Fibroblast of the aortic adventitia (primary cell): ENCODE results near the gene CLEC9A. TPM values are rescaled to one million over a fixed set of nuclear protein-coding genes. Genes with fewer than 3 reads are reported as not detected.
A peak's percentile ranks its signal among the peaks of the same experiment; 100 is the strongest.

Experiments
- DNase-seq: peaks from one replicate; pipeline ENCODE4 v3.0.0-alpha.2; 2010; ENCODE audit warnings: low read depth
- H3K4me3 ChIP-seq: 2 replicates; pipeline ENCODE4 v1.5.1; 2011; ENCODE audit warnings: low read depth, mild to moderate bottlenecking, control low read depth, low read length, moderate library complexity
- CTCF ChIP-seq: IDR thresholded peaks from 2 replicates; pipeline ENCODE4 v1.5.1; 2011; ENCODE audit warnings: mild to moderate bottlenecking, low read length, control low read depth, inconsistent platforms; ENCODE audit not compliant: insufficient read depth
- total RNA-seq: library from RNA; depleted of rRNA; stranded (reverse); fragments of >200 nt; gene quantifications from 2 replicates; pipeline ENCODE4 v1.2.3, GENCODE V29; 2012; ENCODE audit warnings: low replicate concordance

CLEC9A gene
- not detected in 2 replicates for total RNA-seq

DNA sequence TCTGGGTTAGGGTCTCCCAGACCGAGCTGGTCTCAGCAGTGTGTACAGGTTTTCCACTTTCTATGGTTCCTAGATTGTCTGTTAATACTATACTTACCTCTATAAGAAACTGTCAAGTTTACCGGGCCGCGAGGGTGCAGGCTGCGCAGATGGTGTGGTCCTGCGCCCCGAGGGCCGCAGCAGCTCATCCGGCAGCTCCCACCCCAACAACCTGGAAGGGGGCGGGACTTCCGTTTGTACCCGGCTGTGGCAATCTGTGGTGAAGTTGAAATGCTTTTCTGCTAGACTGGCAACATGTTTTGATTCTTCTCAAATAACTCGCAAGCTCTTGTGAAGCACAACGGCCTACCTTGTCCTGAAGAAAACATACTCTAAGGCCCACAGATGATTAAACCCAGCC lies at the start of gene CLEC9A:
CLEC9A (plus strand) TSS at position 237 of the 400 bp plus-strand sequence. CDS start 22,006 bp downstream, outside the sequence.
- H3K4me3 ChIP-seq = no peak within 1 kb of the TSS
- no peak for DNase-seq
- TF ChIP-seq CTCF = no peak

GRCh38 chr12:9991876-9992275 lies 38.6 kb upstream of the CLEC9A start:
- no peak for TF ChIP-seq CTCF
- H3K4me3 ChIP-seq = no peak overlapping the region
- DNase-seq = no peak

- TF ChIP-seq CTCF = no peak
- no peak for DNase-seq
- no peak overlapping the region for H3K4me3 ChIP-seq
Measured at GRCh38 chr12:9992296-9992695, 38.2 kb upstream of the CLEC9A start.

DNA sequence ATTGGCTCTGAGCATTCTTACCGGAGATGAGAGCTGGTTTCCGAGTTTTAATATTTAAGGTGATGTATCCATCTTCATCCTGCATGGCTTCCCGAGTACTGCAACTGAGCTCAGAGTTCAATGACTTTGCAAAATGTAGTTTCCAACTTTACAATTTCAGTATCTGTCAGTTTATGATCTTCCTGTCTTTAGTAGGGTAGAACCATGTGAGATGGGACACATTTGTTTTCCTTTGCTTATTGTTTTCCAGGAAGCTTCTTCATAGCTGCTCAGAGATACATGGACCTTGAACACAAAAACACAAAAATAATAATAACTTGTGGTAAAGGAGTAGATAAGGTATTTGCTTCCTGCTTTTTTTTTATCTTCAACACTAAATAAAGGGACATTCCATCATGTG lies 31.5 kb upstream of the CLEC9A start, which contains the start of gene CLEC1B:
CLEC1B (minus strand) TSS at position 106 of the 400 bp plus-strand sequence; CDS start at position 85, 21 bp downstream.
- no peak for DNase-seq
- no peak within 1 kb of the TSS for H3K4me3 ChIP-seq
- no peak for TF ChIP-seq CTCF

DNA sequence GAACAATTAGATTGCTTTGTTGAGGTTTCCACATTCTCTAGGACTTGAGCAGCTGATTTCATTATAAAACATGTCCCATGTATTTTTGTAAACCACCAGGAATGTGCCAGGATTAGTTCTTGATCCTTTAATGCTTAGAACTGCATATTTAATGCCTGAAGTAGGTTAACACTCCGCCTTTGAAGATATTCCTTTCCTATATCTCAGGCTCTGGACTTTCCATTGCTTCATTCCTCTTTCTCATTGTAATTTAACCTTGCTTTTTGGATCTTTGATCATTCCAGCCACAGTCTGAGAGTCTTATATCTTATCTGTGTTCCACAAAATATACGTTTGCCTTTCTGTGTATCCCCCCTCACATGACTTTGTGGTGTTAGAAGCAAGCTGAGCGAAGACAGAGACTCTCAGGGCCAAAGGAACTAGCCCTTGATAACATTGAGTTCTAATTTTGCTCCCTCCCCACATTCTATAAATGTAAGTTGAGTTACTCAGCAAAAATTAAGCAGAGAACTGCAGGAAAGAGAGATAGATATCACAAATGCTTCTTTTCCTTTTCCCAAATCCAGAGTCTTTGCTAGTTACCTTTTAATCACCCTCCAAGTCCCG lies 29.2 kb upstream of the CLEC9A start:
- no peak for TF ChIP-seq CTCF
- H3K4me3 ChIP-seq = no peak overlapping the region
- no peak for DNase-seq

DNA sequence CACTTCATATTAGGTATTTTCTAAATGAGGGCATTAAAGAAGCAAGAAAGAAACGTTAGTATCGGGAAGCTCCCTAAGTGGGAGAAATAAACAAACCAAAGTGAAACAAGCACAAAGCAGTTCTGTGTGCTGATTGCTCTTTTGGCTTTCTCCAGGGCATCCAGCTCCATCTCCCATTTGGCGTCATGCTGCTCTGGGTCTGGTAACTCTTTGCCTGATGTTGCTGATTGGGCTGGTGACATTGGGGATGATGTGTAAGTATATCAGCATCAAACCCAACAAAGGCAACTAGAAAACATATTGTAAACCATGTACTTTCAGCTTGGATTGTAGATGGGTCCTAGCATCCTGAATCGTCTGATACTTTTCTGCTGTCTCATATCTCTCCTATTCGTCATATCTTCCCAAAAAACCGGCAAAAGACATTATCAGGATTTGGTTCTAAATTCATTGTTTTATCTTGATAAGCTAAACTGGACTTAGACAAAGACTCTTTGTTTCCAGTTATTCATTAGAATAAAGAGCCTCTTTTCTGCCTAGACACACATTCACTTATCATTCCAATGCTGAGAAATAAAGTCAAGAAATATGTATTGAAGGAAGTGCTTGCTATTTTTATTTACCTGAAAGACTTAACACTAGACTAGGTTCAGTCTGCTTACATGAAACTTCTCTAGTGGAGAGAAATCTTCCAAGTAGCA lies 17.7 kb upstream of the CLEC9A start:
- H3K4me3 ChIP-seq = no peak overlapping the region
- TF ChIP-seq CTCF = no peak
- no peak for DNase-seq

DNA sequence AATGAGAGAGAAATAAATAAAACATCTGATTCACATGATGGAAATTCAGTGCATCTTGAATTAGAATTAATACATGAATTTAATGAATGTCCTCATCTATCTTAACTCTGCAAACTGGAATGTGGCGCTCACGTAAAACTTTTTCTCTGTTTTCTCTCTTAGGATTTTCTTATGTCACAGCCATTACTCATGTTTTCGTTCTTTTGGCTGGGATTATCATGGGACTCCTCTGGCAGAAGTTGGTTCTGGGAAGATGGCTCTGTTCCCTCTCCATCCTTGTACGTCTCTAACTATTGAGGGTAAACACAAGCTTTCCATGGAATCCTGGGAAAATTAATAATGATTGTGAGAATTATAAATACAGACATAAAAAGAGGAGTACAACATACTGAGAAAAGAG lies 15.0 kb upstream of the CLEC9A start:
- no peak for TF ChIP-seq CTCF
- H3K4me3 ChIP-seq = no peak overlapping the region
- peak; percentile 6 for DNase-seq
